Hepatocyte (in vitro differentiated cells): ENCODE measurements around the gene TRRAP.

Experiments
- CTCF ChIP-seq: fragments of 200-600 bp; sonication (generic); IDR thresholded peaks from 2 replicates; pipeline ENCODE4 v1.5.1; 2016; ENCODE audit warnings: antibody characterized with exemption, mild to moderate bottlenecking; ENCODE audit not compliant: poor library complexity
- EZH2 ChIP-seq: fragments of 200-600 bp; sonication (generic); IDR thresholded peaks from 2 replicates; pipeline ENCODE4 v1.6.1; 2016; ENCODE audit warnings: antibody characterized with exemption, mild to moderate bottlenecking, borderline replicate concordance

- TF ChIP-seq EZH2 (no peak), CTCF (no peak)
Measured at GRCh38 chr7:98982686-98983085, 104.4 kb downstream of the TRRAP start.
